NB4 (cell line): ENCODE data around the gene YEATS4.

Experiments
- DNase-seq: peaks from one replicate; pipeline ENCODE4 v3.0.0; 2010; ENCODE audit warnings: low read depth
- H3K4me3 ChIP-seq: one replicate; pipeline ENCODE4 v1.5.1; 2011; ENCODE audit warnings: mild to moderate bottlenecking, low read depth, low read length, moderate library complexity
- MYC ChIP-seq: IDR thresholded peaks from 2 replicates; pipeline ENCODE4 v1.6.1; 2011; ENCODE audit warnings: low read depth, low read length
- POLR2A ChIP-seq: IDR thresholded peaks from 2 replicates; pipeline ENCODE4 v1.6.1; 2011; ENCODE audit warnings: mild to moderate bottlenecking; ENCODE audit not compliant: insufficient read length; ENCODE audit errors: extremely low read depth
- TF ChIP-seq, protein P1 (sequence below): IDR thresholded peaks from 2 replicates; pipeline ENCODE4 v1.6.1; 2011; ENCODE audit warnings: low read depth, low read length
- TF ChIP-seq, protein P2 (sequence below): IDR thresholded peaks from one replicate; pipeline ENCODE4 v1.5.1; 2012; ENCODE audit warnings: low read depth, low read length

The YEATS4 gene

DNA sequence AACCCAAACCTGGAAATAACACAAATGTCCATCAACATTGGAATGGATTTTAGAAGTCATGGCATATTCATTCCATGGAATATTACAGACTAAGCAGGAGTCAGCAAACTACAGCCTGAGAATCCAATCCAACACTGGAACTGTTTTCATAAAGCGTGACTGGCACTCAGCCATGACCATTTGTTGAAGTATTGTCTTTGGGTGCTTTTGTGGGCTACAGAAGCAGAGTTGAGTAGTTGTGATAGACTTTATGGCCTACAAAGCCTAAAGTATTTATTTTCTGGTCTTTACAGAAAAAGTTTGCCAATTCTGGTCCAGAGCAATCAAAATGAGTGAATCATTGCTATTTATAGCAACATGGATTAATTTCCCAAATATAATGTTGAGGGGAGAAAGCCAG is 76.1 kb downstream of the YEATS4 start:
- TF ChIP-seq, protein P1, sequence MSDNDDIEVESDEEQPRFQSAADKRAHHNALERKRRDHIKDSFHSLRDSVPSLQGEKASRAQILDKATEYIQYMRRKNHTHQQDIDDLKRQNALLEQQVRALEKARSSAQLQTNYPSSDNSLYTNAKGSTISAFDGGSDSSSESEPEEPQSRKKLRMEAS, result no peak
- TF ChIP-seq MYC (no peak), POLR2A (no peak)
- TF ChIP-seq, protein P2, sequence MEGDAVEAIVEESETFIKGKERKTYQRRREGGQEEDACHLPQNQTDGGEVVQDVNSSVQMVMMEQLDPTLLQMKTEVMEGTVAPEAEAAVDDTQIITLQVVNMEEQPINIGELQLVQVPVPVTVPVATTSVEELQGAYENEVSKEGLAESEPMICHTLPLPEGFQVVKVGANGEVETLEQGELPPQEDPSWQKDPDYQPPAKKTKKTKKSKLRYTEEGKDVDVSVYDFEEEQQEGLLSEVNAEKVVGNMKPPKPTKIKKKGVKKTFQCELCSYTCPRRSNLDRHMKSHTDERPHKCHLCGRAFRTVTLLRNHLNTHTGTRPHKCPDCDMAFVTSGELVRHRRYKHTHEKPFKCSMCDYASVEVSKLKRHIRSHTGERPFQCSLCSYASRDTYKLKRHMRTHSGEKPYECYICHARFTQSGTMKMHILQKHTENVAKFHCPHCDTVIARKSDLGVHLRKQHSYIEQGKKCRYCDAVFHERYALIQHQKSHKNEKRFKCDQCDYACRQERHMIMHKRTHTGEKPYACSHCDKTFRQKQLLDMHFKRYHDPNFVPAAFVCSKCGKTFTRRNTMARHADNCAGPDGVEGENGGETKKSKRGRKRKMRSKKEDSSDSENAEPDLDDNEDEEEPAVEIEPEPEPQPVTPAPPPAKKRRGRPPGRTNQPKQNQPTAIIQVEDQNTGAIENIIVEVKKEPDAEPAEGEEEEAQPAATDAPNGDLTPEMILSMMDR, result no peak
- DNase-seq, result no peak
- H3K4me3 ChIP-seq, result no peak overlapping the region

DNA sequence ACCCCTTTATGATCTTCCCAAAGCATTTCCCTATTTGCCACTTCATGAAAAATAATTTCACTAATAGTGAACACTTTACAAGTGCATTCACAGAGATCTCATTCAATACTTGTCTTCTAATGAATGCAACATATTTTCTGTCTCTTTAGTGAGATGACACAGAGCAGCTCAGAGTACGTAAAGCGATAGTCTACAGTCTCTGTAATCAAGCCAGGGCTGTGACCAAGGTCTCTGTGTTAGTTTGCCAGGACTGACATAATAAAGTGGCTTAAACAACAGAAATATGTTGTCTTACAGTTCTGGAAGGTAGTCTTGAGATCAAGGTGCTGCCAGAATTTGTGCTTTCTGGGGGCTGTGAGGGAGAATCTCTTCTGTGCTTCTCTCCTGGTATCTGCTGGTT is 77.5 kb downstream of the YEATS4 start:
- no peak for DNase-seq
- TF ChIP-seq MYC, result no peak
- no peak for TF ChIP-seq POLR2A
- TF ChIP-seq, protein P1, result no peak
- TF ChIP-seq, protein P2, result no peak
- H3K4me3 ChIP-seq, result no peak overlapping the region

DNA sequence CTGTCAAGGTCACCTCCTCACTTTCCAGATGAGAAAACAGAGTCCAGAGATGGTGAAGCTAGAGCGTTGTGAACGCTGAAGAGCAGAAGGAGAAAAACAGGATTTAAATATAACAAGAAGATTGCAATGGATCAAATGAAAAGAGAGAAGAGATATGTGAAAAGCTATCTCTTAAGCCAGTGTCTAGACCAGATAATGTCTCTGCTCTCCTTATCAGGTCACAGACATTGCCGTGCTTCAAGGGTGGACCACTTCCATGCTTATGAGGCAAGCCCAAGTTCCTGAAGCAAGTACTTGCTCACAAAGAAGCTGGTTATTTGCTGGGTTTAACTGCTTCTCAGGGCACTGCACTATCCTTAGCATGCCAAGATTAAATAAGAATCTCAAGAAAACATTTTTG is 79.0 kb downstream of the YEATS4 start:
- TF ChIP-seq POLR2A (no peak), MYC (no peak)
- TF ChIP-seq, protein P1, result no peak
- TF ChIP-seq, protein P2, result no peak
- no peak overlapping the region for H3K4me3 ChIP-seq
- no peak for DNase-seq

DNA sequence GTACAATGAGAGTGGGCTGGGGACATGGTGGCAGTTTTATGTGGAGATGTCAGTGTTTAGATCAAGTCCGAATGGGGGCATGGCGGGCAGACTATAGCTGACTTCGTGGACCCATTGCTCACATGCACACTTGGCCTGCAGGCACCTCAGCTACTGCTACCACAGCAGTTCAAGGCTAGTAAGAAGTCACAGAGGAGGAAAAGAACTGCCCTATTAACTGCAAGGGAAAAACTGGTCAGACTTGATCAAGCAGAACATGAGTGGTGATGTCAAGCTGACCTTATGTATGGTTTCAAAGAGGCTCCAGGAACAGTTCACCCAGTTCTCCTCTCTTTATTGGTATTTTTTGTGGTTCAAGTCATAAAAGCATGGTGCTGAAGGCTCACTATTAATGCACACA is 80.5 kb downstream of the YEATS4 start:
- no peak overlapping the region for H3K4me3 ChIP-seq
- TF ChIP-seq, protein P1, result no peak
- no peak for TF ChIP-seq POLR2A
- TF ChIP-seq, protein P2, result no peak
- no peak for TF ChIP-seq MYC
- DNase-seq, result no peak
